HT1080 (cell line): ENCODE measurements around the gene RFTN1. TPM values are rescaled to one million over a fixed set of nuclear protein-coding genes. Genes with fewer than 3 reads are reported as not detected.
A peak's percentile ranks its signal among the peaks of the same experiment; 100 is the strongest.
"Not testable (repeated sequence)": the region's sequence is repeated elsewhere in the genome, so short reads cannot be mapped to it uniquely, and the experiment has no call there.

Experiments used
- DNase-seq: peaks from one replicate; pipeline ENCODE4 v3.0.0-alpha.2; 2015; ENCODE audit warnings: low read depth
- total RNA-seq: library from RNA; depleted of rRNA; stranded (reverse); fragments of >200 nt; shearing (Covaris generic); gene quantifications from 2 replicates; pipeline ENCODE4 v1.2.3, GENCODE V29; 2014

Gene RFTN1
- total RNA-seq, 1 experiment from 2014 or later = 43.8 TPM

DNA sequence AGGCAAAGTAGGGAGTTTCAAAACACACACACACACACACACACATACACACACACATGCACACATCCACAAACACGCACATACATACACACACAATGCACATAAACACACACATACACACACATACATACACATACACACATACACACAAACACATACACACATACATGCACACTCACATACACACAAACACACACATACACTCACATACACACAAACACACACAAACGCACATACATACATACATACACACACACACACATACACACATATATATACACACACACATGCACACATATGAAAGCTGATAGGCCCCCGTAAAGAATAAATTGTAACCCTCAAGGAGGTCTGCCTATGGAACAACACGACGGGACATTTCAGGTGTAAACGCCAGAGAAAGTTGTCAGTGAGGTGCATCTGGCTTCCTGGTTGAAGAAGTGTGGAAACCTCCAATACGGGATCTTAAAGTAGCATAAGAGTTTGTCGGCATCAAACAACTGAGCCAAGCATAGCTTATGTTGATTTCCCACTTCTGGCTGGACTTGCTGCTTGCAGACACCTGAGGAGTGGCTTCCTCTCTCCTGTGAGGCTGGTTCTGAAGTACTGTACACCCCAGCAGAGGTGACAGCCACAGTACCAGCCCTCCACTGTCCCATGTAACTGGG, 5.8 kb downstream of the RFTN1 start:
- DNase-seq = no peak

DNA sequence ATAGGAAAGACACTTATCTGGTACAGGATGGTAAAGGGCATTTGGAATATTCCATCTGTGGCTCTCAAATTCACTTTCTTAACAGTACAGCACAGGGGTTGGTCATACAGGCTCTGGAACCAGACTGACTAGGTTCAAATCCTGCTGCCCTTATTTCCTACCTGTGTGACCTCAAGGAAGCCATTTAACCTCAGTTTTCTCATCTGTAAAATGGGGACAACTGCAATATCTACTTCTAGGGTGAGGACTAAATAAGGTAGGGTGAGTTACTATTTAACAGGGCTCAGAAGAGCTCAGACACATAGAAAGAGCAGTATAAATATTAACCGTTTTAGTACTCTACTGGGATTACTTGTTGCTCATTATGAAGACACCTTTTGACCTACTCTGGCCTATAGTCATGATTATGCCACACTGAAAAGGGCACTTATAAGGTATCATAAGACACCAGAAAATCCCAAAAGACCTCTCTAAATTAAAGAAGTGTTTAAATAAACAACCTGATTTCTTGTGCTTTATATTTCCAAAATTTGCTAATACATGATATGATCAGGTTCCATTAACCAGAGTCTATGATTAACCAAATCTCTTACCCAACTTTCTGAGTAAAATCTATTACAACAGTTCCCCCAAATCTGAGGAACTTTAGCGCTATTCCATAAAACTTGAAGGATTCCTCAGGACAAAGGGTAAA, 6.5 kb downstream of the RFTN1 start:
- DNase-seq = no peak

DNA sequence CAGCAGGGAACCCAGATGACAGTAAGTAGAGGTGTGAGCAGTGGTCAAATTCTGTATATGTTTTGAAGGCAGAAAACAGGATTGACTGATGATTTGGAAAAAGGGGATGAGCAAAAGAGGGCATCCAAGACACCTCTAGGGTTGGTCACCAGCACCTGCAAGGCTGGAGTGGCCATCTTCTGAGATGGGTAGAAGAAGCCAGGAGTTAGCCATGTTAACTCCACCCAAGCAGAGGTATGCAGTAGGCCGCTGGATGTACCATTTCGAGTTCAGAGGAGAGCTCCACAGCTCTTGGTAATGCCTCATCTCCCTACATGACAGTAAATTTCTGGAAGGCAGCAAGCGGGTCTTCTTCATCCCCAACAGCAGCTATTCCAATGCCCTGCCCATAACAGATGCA, 7.0 kb downstream of the RFTN1 start:
- no peak for DNase-seq

DNA sequence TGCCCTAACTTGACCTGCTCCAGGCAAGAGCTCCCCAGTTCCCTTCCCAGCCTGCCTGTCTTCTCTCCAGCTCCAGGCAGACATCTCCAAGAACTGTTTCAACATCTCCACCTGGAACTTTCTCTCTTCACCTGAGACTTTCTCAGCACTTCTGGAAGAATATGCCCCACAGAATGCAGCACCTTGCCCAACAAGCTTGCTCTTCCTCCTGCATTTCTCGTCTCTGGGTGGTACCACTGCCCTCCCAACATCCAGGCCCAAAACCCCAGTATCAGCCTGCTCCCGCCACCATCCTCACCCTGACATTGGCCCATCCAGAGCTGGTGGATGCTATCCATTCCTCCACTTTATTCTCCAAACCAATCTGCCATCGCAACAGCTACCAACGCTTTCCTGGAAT, 8.8 kb downstream of the RFTN1 start:
- DNase-seq = no peak

DNA sequence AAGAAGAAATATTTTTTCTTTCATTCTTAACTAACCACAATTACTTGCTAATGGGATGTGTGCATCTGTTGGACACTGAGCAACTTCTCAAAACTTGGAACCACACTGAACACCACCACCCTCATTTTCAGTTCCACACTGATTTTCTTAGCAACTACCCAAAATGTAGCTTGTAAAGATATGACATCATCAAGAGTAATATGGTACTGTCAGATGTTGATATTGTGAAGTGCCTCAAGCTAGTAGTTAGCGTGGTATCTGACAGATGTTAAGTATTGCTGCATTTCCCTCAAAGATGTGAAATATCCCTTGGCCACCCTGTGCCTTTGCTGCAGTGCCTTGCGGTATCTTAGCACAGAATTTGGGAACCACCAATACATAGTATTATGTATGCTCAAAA, 9.3 kb downstream of the RFTN1 start:
- no peak for DNase-seq

DNA sequence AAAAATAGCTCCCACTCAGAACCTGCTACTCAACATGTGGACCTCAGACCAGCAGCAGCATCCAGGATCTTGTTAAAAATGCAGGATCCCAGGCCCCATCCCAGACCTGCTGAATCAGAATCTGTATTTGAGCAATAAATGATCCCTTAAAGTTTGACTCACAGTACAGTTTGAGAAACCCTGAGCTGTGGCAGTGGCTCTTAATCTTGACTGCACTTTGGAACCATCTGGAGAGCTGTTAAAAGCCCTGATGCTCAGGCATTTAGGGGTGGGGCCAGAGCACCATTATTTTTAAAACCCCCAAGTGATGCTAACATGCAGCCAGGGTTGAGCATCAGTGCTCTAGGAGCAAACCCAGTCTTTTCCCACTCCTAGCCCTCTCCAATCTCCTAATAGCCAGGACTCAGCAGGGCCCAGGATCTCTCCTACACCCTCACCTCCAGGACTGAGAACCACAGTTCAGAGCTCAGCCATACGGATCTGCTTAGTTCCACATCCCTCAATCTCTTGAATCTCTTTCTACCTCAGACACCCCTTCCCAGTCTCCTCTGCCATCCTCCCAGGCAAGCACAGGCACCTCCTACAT, 10.2 kb downstream of the RFTN1 start:
- no peak for DNase-seq

DNA sequence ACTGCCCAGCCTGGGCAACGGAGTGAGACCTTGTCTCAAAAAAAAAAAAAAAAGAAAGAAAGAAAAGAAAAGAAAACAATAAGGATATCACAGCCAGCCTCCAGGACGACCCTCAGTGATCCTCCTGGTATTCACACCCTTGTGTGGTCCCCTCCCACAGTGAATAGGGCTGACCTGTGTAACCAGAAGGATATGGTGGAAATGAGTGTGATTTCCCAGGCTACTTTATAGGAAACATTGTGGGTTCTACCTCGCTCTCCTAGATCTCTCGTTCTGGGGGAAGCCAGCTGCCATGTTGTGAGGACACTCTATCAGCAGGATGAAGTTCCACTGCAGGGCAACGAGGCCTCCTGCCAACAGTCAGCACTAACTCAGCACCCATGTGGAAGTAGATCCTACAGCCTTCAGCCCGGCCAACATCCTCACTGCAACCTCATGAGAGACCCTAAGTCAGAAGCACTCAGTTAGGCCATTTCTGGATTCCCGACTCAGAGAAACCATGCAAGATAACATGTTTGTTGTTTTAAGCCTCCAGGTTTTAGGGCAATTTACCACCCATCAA, 11.1 kb downstream of the RFTN1 start:
- no peak for DNase-seq

DNA sequence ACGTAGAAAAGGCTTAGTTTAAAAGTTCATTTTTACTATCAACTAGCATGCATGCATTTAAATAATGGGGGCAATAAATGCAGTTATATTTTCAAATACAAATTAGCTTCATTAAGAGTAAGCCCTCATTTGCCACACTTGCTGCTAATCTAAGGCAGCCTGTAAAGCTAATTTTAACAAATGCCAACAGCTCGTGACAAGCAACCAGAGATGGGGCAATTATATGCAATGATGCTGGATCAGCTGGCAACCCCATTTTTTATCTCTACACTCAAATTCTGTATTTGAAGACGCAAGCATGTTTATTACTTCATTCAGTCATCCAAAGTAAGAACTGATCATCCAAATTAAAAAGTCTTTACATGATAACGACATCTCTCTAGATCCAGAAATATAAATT, 12.1 kb downstream of the RFTN1 start:
- DNase-seq = no peak

DNA sequence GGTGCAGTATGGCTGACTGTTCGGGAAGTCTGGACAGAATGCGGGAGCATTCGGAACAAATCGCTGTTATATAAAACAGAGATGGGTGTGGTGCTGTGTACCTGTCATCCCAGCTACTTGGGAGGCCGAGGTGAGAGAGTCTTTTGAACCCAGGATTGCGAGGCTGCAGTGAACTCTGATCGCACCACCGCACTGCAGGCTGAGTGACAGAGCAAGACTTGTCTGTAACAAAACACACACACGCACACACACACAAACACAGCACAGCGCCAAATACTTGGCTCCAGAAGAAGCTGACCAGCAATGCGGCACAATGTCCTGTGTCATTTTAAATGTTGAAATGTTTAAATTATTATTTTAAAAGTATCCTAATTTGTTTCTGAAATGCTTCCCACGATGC, 12.6 kb downstream of the RFTN1 start:
- no peak for DNase-seq

DNA sequence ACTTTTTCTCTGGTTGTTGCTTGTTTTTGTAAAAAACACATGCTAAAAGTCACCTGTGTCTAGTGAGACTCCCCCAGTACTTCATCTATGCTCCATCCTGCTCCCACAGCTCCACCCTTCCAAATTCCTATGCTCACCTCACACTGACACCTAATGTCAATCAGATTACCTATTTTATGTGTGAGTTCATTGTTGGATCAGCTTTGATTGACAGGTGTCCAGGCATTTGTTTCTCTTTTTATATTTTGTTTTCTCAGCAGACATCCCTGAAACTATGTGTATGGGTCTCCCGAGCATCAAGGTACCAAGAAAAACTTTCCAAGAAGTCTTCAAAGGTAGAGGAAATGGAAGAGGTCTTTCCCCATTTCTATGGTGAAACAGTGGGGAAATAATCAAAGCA, 13.4 kb downstream of the RFTN1 start:
- no peak for DNase-seq

DNA sequence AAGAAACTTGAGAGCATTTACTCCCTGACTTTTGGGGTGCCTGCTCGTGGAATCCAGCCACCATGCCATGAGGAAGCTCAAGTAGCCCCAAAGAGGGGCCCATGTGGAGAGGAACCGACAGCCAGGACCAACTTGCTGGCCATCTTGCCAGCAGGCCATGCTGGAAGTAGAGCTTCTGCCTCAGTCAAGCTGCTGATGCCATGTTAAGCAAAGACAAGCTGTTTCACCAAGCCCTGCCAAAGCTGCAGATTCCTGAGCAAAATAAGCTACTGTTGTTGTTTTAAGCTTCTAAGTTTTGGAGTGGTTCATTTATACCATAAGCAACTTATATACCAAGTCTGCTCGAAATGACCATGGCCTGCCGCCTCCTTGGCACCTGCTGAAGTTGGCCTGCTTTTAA, 14.1 kb downstream of the RFTN1 start:
- no peak for DNase-seq

DNA sequence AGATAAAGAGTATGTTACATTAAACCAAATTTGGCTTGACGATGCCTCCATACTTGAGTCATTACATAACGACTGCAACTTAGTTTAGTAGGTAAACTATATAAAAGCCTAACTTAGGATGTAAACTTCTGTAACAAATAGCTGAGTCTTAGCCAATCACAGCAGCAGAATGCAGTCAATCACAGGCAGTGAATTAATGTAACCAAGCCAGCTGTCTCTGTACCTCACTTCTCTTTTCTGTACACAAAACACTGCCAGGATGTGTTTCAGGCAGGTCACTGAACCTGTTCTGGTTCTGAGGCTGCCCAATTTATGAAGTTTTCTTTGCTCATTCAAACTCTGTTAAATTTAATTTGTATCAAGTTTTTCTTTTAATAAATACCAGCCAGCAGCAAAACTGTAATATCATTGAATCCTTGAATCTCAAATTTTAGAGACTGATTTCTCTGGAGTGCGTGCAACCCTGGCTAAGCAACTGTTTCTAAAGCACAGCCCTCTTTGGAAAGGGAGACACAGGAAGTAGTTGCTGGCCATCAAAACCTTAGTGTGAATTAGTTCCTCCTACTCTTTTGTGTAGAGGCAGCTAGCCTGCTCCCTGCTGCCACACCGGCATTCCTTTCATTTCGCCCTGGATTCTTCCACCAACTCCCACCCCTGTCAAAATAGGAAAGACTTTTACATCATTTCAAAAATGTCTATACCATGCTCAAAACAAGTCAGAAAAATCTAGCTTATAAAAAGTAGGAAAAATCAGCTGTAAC, 15.2 kb downstream of the RFTN1 start:
- DNase-seq = no peak

DNA sequence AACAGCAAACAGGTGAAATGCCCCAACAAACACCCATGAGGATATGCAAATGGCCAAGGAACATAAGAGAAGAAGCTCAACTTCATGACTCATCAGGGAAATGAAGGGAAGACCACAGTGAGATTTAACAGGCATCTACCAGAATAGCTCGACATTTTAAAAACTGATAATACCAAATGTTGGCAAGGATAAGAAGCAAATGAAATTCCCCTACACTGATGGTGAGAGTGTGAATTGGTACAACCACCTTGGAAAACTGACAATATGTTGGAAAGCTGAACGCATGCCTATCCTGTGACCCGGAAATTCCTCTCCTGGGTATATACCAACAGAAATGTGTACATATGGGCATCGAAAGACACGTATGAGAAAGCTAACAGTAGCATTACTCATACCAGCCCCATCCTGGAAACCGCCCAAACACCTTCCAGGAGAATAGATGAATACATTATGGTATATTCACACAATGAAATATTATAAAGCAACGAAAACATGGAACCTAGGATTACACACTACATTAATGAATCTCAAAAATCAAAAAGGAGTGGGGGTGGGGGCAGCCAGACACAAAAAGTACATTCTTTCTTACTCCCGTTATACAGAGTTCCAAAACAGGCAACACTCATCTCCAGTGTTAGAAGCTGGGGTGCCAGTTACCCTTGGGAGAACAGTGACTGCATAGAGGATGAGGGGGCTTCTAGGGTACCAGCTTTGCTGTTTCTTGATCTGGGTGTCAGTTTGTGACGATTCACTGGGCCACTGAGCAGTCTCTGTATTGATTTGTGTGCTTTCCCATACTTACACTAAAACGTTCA, 16.9 kb downstream of the RFTN1 start:
- DNase-seq = peak; percentile 86

DNA sequence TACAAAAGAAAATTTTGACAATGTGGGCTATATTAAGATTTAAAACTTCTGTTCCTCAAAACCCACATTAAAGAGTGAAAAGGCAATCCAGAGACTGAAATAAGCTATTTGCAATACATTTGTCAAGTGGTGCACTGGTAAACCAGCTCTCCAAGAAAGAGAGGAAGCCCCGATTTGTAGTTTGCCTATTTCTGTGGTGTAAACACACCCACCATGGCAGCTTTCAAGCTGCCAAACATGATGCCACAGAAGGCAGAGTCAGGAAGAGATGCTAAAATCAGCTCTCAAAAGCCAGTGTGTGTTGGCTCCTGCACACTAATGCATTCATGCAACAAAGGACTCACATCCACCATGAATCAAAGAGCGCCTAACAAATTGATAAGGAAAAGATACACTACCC, 17.5 kb downstream of the RFTN1 start:
- DNase-seq = no peak

DNA sequence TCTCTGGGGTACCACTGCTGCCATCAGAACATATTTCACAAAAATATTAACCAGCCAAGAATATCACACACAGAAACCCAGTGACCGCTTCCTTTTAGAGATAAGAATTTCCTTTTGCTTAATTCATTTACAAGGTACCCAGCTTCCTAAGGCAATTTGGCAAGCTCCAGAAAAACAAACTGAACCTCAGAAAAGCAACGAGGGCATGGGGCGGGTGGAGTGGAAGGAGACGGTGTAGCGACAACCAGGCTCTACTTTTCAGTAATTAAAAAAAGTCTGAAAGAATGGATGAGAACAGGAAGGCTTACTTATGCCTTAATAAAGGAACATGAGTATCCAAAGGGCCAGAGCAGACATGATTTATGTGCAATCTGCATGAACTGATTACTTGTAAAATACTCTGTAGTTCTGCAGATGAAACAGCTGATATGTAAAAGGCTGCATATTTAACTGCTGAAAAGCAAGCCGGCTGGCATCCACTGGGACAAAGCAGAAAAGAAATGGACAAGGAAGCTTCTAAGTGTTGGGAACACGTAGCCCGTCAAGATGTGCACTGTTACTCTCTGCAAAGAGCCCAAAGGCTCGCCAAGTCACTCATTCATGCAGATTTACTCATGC, 18.6 kb downstream of the RFTN1 start:
- no peak for DNase-seq

DNA sequence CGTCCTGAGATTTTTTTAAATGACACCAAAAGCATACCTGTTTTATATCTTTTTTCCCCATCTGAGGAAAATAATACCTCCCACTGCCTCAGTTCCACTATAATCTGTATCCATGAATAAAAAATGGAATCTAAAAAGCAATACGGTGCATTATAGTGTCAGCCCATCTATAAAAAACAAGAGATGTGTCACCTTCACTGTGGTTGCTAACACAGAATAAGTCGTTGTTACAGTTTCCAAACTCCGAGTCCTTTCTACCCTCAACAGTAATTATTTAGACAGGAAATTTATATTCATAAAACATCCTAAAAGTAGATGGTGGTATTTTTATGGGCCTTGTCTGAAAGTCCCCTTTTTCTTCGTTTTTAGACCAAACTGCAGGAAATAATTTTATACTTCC, 19.4 kb downstream of the RFTN1 start:
- no peak for DNase-seq

DNA sequence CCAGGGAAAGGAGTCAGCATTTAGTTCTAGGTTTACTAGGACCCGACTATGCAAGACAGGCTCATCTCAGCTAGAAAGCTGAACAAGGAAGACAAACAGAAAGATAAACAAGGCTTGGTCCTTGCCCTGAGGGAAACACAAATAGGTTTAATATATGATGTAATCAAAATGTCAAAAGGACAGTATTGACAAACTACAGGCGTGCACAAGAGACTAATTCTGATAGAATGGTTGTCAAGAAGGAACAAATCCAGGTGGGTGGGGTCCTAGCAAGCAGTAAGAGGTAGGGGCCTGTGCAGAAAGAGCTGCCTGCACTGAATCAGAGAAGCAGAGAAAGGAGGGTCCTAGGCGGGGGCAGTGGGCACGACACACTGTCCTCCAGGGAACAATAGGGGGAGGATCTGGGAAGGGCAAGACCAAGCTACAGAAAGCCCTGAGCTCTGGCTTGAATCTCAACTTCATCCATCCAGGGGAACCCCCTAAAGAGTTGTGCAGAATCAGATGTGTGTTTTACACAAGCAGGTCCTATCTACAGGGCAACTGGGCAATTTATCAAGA, 23.4 kb downstream of the RFTN1 start:
- DNase-seq = no peak

DNA sequence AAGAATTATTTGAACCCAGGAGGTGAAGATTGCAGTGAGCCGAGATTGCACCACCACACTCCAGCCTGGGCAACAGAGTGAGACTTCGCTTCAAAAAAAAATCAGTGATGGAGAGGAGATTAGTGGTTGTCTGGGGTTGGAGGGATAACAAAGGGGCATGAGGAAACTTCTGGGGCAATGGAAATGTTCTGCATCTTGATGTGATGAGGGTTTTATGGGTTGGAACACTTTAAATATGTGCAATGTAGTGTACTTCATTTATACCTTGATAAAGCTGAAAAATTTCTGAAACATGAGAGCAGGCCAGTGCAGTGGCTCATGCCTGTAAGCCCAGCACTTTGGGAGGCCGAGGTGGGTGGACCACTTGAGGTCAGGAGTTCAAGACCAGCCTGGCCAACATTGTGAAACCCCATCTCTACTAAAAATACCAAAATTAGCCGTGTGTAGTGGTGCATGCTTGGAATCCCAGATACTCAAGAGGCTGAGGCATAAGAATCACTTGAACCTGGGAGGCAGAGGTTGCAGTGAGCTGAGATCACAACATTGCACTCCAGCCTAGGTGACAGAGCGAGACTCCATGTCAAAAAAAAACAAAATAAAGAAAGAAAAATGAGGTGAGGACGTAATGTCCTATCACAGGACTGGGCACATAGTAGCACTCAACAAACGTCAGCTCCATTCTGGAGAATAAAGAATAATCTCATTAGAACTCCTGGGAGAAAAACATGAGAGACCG, 24.0 kb downstream of the RFTN1 start:
- not testable (repeated sequence) for DNase-seq

DNA sequence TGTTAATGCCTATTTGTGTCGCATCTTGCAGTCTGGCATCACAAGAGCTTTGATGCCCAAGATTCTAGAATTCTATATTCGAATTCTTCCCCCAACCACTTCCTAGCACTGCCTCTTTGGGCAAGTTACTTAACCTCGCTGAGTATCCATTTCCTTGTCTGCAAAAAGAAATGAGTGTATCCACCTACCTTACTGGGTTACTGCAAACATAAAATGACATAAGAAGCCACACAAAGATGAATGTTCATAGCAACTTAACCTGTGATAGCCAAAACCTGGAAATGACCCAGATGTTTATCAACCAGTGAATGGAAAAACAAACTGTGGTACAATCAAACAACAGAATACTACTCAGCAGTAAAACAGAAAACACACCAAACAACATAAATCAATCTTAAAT, 24.9 kb downstream of the RFTN1 start:
- DNase-seq = no peak
